Spleen (tissue), 11 donors: ENCODE data around the gene MED12L. TPM values are rescaled to one million over a fixed set of nuclear protein-coding genes. Genes with fewer than 3 reads are reported as not detected.
A peak's percentile ranks its signal among the peaks of the same experiment; 100 is the strongest.

ENCODE experiments used
- DNase-seq: peaks from one replicate; pipeline ENCODE4 v3.0.0-alpha.2; 2020
- H3K27ac ChIP-seq, 8 donors: fragments of 200-600 bp; sonication (generic) in 7 of 8; 1 replicate in 4 of 8; 2 replicates in 4 of 8; pipeline versions ENCODE4 v1.5.0 to v1.8.0; 2016 to 2021; ENCODE audit warnings: inconsistent platforms in 4 of 8, mild to moderate bottlenecking in 4 of 8, moderate library complexity in 1 of 8
- H3K27me3 ChIP-seq, 7 donors: fragments of 200-600 bp; sonication (generic) in 6 of 7; replicated peaks in 1 of 7; 1 replicate in 4 of 7; 2 replicates in 3 of 7; pipeline versions ENCODE4 v1.5.0 to v1.8.0; 2016 to 2021; ENCODE audit warnings: inconsistent platforms in 3 of 7, mild to moderate bottlenecking in 1 of 7
- H3K36me3 ChIP-seq, 6 donors: fragments of 200-600 bp; sonication (generic) in 5 of 6; 1 replicate in 4 of 6; 2 replicates in 2 of 6; pipeline versions ENCODE4 v1.5.0 to v1.8.0; 2016 to 2021; ENCODE audit warnings: inconsistent platforms in 2 of 6
- H3K4me1 ChIP-seq, 6 donors: fragments of 200-600 bp; sonication (generic) in 5 of 6; 1 replicate in 3 of 6; 2 replicates in 3 of 6; pipeline versions ENCODE4 v1.5.0 to v1.8.0; 2016 to 2021; ENCODE audit warnings: inconsistent platforms in 3 of 6
- H3K4me3 ChIP-seq, 8 donors: fragments of 200-600 bp; sonication (generic) in 7 of 8; 1 replicate in 4 of 8; 2 replicates in 4 of 8; pipeline versions ENCODE4 v1.5.0 to v1.8.0; 2016 to 2021; ENCODE audit warnings: inconsistent platforms in 4 of 8, mild to moderate bottlenecking in 4 of 8, moderate library complexity in 2 of 8
- H3K9me3 ChIP-seq, 8 donors: fragments of 200-600 bp; sonication (generic) in 7 of 8; 1 replicate in 4 of 8; 2 replicates in 4 of 8; pipeline versions ENCODE4 v1.5.0 to v1.8.0; 2016 to 2021; ENCODE audit warnings: inconsistent platforms in 4 of 8
- POLR2A ChIP-seq, 3 donors: fragments of 450-650 bp; IDR thresholded peaks; one replicate each; pipeline ENCODE4 v1.5.1; 2017; ENCODE audit warnings: antibody characterized with exemption in 3 of 3, mild to moderate bottlenecking in 1 of 3
- POLR2AphosphoS5 ChIP-seq, 3 donors: sonication (generic); formaldehyde crosslinking; IDR thresholded peaks; one replicate each; pipeline ENCODE4 v1.5.1; 2017; ENCODE audit warnings: antibody characterized with exemption in 3 of 3
- WGBS, 5 donors: extraction: QIAGEN DNeasy Blood & Tissue Kit in 3 of 5; methylation state at CpG; one replicate each; pipeline versions ENCODE4 v1.1.5 to v1.1.7; 2013 to 2018; 5-methylcytosine and 5-hydroxymethylcytosine counted together
- intact Hi-C: fragments of 100-400 bp; cut with DNase I; formaldehyde crosslinking; loops from one replicate; pipeline ENCODE4 v1.15.0; 2023; ENCODE audit warnings: low total_unique reads
- polyA plus RNA-seq, 3 donors: library from polyadenylated mRNA; stranded (reverse); fragments of 200-250 nt; gene quantifications; one replicate each; pipeline ENCODE4 v1.2.1, GENCODE V29; 2013
- total RNA-seq, 7 donors: library from RNA; depleted of rRNA in 3 of 7; stranded (reverse); fragments of >200 nt in 3 of 7; fragmentation: NEBNext Ultra II Directional in 4 of 7; extraction: Animal tissue kit (Norgen Biotek cat#: 25700) in 4 of 7; gene quantifications; one replicate each; pipeline versions ENCODE4 v1.1.0 to v1.2.1, GENCODE V29; 2016 to 2021
- TF ChIP-seq, protein P1 (sequence below), 11 experiments: fragments of 200-600 bp in 7 of 11; fragments of 450-650 bp in 4 of 11; sonication (generic) in 4 of 11; IDR thresholded peaks in 8 of 11; conservative IDR thresholded peaks in 3 of 11; 1 replicate in 7 of 11; 2 replicates in 4 of 11; pipeline versions ENCODE4 v1.4.0 to v1.8.0; 2016 to 2021; ENCODE audit warnings: antibody characterized with exemption in 11 of 11, inconsistent platforms in 4 of 11, mild to moderate bottlenecking in 1 of 11
- donor health status: healthy with polysubstance abuse.
- donor health status: DM: no; HTN: no; CAD: no; lungs with moderate emphysema.
- donor health status: DM: no; HTN: no; CAD: no.
- donor health status: Bipolar disorder and iron deficiency.
- donor health status: healthy.
- donor health status: DM: no; HTN: no; CAD: no.
- donor health status: DM: yes; HTN: yes; CAD: no.

The MED12L gene
- total and polyA plus RNA-seq, 10 donors: 0.02 to 4.5 (median 1.5) TPM

DNA sequence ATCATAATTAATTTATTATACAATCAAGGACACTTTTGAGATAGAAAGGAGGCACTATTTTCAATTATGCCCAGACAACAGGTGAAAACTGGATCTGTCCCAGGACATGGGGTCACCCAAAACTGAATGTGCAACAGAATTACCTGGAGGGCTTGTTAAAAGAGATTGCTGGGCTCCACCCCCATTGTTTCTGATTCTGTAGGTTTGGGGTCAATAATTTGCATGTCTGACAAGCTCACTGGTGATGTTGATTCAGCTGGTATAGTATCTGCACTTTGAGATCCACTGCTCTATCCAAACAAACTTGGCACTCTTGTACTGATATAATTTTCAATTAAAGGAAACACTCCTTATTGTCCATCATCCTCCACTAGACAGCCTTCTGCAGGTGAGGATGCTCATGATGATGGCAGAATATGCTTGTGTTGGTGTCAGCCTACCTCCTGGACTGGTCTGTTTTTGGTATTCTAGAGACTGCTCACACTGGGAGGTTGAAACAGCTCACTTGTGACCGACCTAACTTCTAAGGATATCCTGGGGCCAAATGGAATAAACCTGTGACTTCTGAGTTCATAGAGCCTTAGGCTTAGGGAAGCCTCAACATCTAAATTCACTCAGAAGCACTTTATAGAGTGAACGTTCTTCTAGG lies 190.7 kb downstream of the MED12L start:
- no peaks in the 10 kb centered on the region for H3K36me3 ChIP-seq
- DNase-seq: no peak
- WGBS, 5 donors: 45 to 66% (median 54%) methylated on average over 2 of the region's 2 CpGs
- no peaks in the 10 kb centered on the region for H3K27me3 ChIP-seq
- TF ChIP-seq POLR2AphosphoS5 (IDR thresholded peaks at IDR 0.05) (no peak), POLR2A (IDR thresholded peaks at IDR 0.05) (no peak)
- TF ChIP-seq, protein P1, sequence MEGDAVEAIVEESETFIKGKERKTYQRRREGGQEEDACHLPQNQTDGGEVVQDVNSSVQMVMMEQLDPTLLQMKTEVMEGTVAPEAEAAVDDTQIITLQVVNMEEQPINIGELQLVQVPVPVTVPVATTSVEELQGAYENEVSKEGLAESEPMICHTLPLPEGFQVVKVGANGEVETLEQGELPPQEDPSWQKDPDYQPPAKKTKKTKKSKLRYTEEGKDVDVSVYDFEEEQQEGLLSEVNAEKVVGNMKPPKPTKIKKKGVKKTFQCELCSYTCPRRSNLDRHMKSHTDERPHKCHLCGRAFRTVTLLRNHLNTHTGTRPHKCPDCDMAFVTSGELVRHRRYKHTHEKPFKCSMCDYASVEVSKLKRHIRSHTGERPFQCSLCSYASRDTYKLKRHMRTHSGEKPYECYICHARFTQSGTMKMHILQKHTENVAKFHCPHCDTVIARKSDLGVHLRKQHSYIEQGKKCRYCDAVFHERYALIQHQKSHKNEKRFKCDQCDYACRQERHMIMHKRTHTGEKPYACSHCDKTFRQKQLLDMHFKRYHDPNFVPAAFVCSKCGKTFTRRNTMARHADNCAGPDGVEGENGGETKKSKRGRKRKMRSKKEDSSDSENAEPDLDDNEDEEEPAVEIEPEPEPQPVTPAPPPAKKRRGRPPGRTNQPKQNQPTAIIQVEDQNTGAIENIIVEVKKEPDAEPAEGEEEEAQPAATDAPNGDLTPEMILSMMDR (IDR thresholded peaks at IDR 0.05 in 8 of 11, conservative IDR thresholded peaks at IDR 0.05 in 3 of 11): no peak
- peak overlapping the region in 6 of 8 donors; percentile 33 to 78 (median 60) for H3K27ac ChIP-seq
- H3K9me3 ChIP-seq: no peaks in the 10 kb centered on the region
- intact Hi-C loops: no loop called here
- peak overlapping the region in 1 of 8 donors; percentile 55 for H3K4me3 ChIP-seq
- peaks cover 9 to 82% (median 32%) of the 10 kb centered on the region in 6 donors for H3K4me1 ChIP-seq

DNA sequence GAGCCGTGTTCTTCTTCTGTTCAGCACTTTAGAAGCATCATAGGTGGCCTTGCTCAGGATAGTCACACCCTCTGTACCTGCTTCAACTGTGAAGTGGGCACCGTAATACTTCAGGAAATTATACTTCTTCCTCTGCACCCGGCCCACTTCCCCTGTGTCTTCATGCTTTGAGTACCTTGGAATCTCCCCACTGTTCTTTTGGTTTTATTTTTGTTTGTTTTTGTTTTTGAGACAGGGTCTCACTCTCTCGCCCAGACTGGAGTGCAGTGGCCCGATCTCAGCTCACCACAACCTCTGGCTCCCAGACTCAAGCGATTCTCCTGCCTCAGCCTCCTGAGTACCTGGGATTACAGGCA lies 191.2 kb downstream of the MED12L start:
- H3K9me3 ChIP-seq: no peaks in the 10 kb centered on the region
- no peaks in the 10 kb centered on the region for H3K27me3 ChIP-seq
- intact Hi-C loops: no loop called here
- H3K4me3 ChIP-seq: peak overlapping the region in 1 of 8 donors; percentile 55
- WGBS, 5 donors: 32 to 50% (median 40%) methylated on average over 6 of the region's 6 CpGs
- peak overlapping the region in 7 of 8 donors; percentile 11 to 78 (median 51) for H3K27ac ChIP-seq
- peak; percentile 76 for DNase-seq
- H3K36me3 ChIP-seq: no peaks in the 10 kb centered on the region
- TF ChIP-seq POLR2AphosphoS5 (IDR thresholded peaks at IDR 0.05) (peak in 2 of 3 donors; percentile 20 to 57), POLR2A (IDR thresholded peaks at IDR 0.05) (no peak)
- TF ChIP-seq, protein P1 (IDR thresholded peaks at IDR 0.05 in 8 of 11, conservative IDR thresholded peaks at IDR 0.05 in 3 of 11): no peak
- peaks cover 9 to 77% (median 32%) of the 10 kb centered on the region in 6 donors for H3K4me1 ChIP-seq

DNA sequence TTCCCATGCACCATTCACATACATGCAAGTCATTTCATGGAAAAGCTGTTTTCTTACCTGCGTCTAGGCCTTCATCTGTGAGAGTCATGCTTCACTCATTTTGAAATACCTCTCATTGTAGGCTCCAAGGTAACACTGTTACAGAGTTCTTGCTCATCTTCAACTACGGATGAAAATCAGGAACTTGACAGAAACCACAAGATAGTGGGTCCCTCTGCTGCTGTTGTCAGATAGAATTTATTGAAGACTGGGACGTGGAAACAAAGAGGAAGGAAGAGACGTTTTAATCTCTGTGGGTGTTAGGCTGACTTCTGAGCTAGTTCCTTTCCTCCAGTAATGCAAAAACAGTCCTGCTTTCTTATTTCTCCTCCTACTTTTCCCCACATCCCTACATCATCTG lies 192.8 kb downstream of the MED12L start, which contains the start of gene P2RY14:
Gene P2RY14, minus strand, starts transcription at position 313 of the 400 bp plus-strand sequence. CDS start 64,226 bp downstream, outside the sequence.
- no peak for DNase-seq
- Histone ChIP-seq H3K9me3 (no peaks in the 10 kb centered on the region), H3K27me3 (no peaks in the 10 kb centered on the region), H3K27ac (peak within 1 kb of the TSS; percentile 27 to 78 (median 58)), H3K36me3 (no peaks in the 10 kb centered on the region), H3K4me3 (peak within 1 kb of the TSS in 5 of 8 donors; percentile 2 to 55 (median 15)), H3K4me1 (peaks cover 9 to 78% (median 33%) of the 10 kb centered on the region in 6 donors)
- intact Hi-C loops: no loop called here
- 13 to 28% (median 22%) methylated on average over 4 of the region's 4 CpGs for WGBS, 5 donors
- TF ChIP-seq POLR2AphosphoS5 (IDR thresholded peaks at IDR 0.05): no peak
- TF ChIP-seq, protein P1 (IDR thresholded peaks at IDR 0.05 in 8 of 11, conservative IDR thresholded peaks at IDR 0.05 in 3 of 11): peak in 2 of 11 experiments; percentile 4 to 8

DNA sequence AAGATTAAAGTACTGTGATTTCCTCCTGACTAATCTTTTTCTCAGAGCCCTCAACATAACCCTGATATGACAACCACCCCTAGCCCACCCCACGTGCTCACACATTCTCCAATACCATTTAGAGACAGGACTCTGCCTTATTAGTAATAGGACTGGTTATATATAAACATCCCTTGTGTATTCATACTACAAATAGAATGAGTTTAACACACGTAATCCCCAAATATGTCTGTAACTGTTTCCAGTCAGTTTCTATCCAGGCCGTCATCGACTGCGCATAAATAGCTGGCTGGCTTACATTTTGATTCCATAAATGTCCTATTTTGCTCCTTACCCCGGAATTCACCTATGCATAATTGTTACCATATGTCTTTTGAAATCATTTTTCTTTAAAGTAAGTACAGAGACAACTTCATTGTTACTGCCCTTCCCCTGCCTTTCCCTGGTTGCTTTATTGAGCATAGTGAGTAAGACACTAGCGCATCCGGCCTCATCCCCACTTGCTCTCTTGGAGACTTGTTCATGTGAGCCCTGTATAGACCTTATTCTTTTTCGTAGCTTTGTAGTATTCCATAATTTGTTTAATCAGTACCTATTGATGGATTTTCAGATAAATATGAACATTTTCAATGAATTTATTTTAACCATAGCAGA lies 196.3 kb downstream of the MED12L start:
- no peak for DNase-seq
- H3K9me3 ChIP-seq: no peaks in the 10 kb centered on the region
- TF ChIP-seq POLR2AphosphoS5 (IDR thresholded peaks at IDR 0.05) (no peak), POLR2A (IDR thresholded peaks at IDR 0.05) (no peak)
- TF ChIP-seq, protein P1 (IDR thresholded peaks at IDR 0.05 in 8 of 11, conservative IDR thresholded peaks at IDR 0.05 in 3 of 11): no peak
- H3K4me1 ChIP-seq: peaks cover 9 to 56% (median 29%) of the 10 kb centered on the region in 6 donors
- H3K27ac ChIP-seq: no peak overlapping the region
- H3K27me3 ChIP-seq: no peaks in the 10 kb centered on the region
- 84 to 95% (median 92%) methylated on average over 9 of the region's 9 CpGs for WGBS, 5 donors
- H3K36me3 ChIP-seq: no peaks in the 10 kb centered on the region
- intact Hi-C loops: loop anchor here (2.0 to 5.0 kb wide), 2 partner anchors 54 to 113 kb away; no protein-coding TSS in a partner anchor
- H3K4me3 ChIP-seq: no peak overlapping the region
